H1 (cell line): ENCODE results near the gene CASQ2. TPM values are rescaled to one million over a fixed set of nuclear protein-coding genes. Genes with fewer than 3 reads are reported as not detected.

Experiments
- CTCF ChIA-PET: fragments of 300-600 bp; sonication (Branson Sonifier 250); formaldehyde crosslinking; loops from one replicate; lab custom pipeline; 2021; ENCODE audit not compliant: partially characterized antibody; lab: Charles Lee
- POLR2A ChIA-PET: fragments of 300-600 bp; sonication (Branson Sonifier 250); formaldehyde crosslinking; loops from one replicate; lab custom pipeline; 2021; ENCODE audit warnings: inconsistent platforms; ENCODE audit not compliant: partially characterized antibody; lab: Charles Lee
- DNase-seq, 2 experiments: peaks; one replicate each; pipeline versions ENCODE4 v3.0.0 to v3.0.0-alpha.2; 2010 to 2022; ENCODE audit warnings: low spot score in 2 of 2, low read depth in 1 of 2, mixed read lengths in 1 of 2
- FAIRE-seq: peaks from 2 replicates; lab custom pipeline; 2011; peaks lifted over from hg19 to GRCh38; lab: Jason Lieb, UNC
- H2AFZ ChIP-seq: 2 replicates; pipeline ENCODE4 v1.8.1; 2012; ENCODE audit warnings: low read length, inconsistent platforms
- H2AK5ac ChIP-seq: 2 replicates; pipeline ENCODE4 v1.6.1; 2013; ENCODE audit warnings: low read depth, low read length
- H2BK120ac ChIP-seq: replicated peaks from 2 replicates; pipeline ENCODE3; 2013; ENCODE audit warnings: low read depth, low read length, inconsistent platforms
- H2BK12ac ChIP-seq: 2 replicates; pipeline ENCODE4 v1.6.1; 2013; ENCODE audit warnings: low read depth, low read length
- H2BK15ac ChIP-seq: 2 replicates; pipeline ENCODE4 v1.6.1; 2013; ENCODE audit warnings: low read length
- H2BK20ac ChIP-seq: 2 replicates; pipeline ENCODE4 v1.6.1; 2013; ENCODE audit warnings: low read length
- H2BK5ac ChIP-seq: 2 replicates; pipeline ENCODE4 v1.6.1; 2013; ENCODE audit warnings: low read depth, low read length
- H3K14ac ChIP-seq: 2 replicates; pipeline ENCODE4 v1.6.1; 2013; ENCODE audit warnings: inconsistent platforms; ENCODE audit not compliant: insufficient read length
- H3K18ac ChIP-seq: 2 replicates; pipeline ENCODE4 v1.6.1; 2013; ENCODE audit warnings: low read length; ENCODE audit errors: extremely low read depth
- H3K23ac ChIP-seq: 2 replicates; pipeline ENCODE4 v1.6.1; 2013; ENCODE audit warnings: inconsistent platforms; ENCODE audit not compliant: insufficient read length
- H3K23me2 ChIP-seq: 2 replicates; pipeline ENCODE4 v1.6.1; 2013; ENCODE audit warnings: low read depth, low read length
- H3K27ac ChIP-seq: 2 replicates; pipeline ENCODE4 v1.6.1; 2011; ENCODE audit warnings: low read depth, low read length, inconsistent platforms
- H3K27me3 ChIP-seq, 4 experiments: replicated peaks in 1 of 4; 1 replicate in 1 of 4; 2 replicates in 3 of 4; pipeline versions ENCODE4 v1.6.1 to v1.8.1; 2011 to 2013; ENCODE audit warnings: low read length in 3 of 4, mild to moderate bottlenecking in 3 of 4, inconsistent platforms in 2 of 4, mixed read lengths in 2 of 4, moderate library complexity in 1 of 4; ENCODE audit not compliant: control insufficient read depth in 3 of 4, insufficient read depth in 3 of 4; ENCODE audit errors: extremely low read depth in 1 of 4
- H3K36me3 ChIP-seq, 4 experiments: 2 replicates each; pipeline versions ENCODE4 v1.6.1 to v1.8.1; 2011 to 2013; ENCODE audit warnings: mild to moderate bottlenecking in 4 of 4, low read length in 3 of 4, moderate library complexity in 2 of 4, control low read depth in 1 of 4, inconsistent platforms in 1 of 4; ENCODE audit not compliant: insufficient read depth in 4 of 4, control insufficient read depth in 2 of 4
- H3K4ac ChIP-seq: replicated peaks from 2 replicates; pipeline ENCODE3; 2013; ENCODE audit warnings: low read length, low read depth, mixed read lengths, inconsistent platforms; ENCODE audit not compliant: insufficient read length
- H3K4me1 ChIP-seq, 4 experiments: replicated peaks in 1 of 4; 1 replicate in 1 of 4; 2 replicates in 3 of 4; pipeline versions ENCODE4 v1.6.1 to v1.8.1; 2011 to 2013; ENCODE audit warnings: low read length in 3 of 4, inconsistent platforms in 2 of 4, mixed read lengths in 1 of 4; ENCODE audit not compliant: insufficient read depth in 4 of 4, control insufficient read depth in 3 of 4
- H3K4me2 ChIP-seq, 2 experiments: 2 replicates each; pipeline versions ENCODE4 v1.6.1 to v1.8.1; 2011 to 2013; ENCODE audit warnings: low read depth in 2 of 2, low read length in 2 of 2, control low read depth in 1 of 2, inconsistent platforms in 1 of 2, mild to moderate bottlenecking in 1 of 2; ENCODE audit not compliant: insufficient read depth in 1 of 2
- H3K4me3 ChIP-seq, 4 experiments: fragments of 200-600, 300-600 bp in 1 of 4; sonication (generic), shearing (Covaris generic), sonication (Bioruptor Twin) in 1 of 4; 2 replicates each; pipeline versions ENCODE4 v1.5.1 to v1.8.1; 2011 to 2016; ENCODE audit warnings: low read length in 4 of 4, low read depth in 3 of 4, control low read depth in 2 of 4, inconsistent platforms in 2 of 4, mild to moderate bottlenecking in 2 of 4, mixed read lengths in 1 of 4, moderate library complexity in 1 of 4; ENCODE audit not compliant: insufficient read depth in 2 of 4; ENCODE audit errors: extremely low read depth in 1 of 4
- H3K56ac ChIP-seq: replicated peaks from 2 replicates; pipeline ENCODE3; 2013; ENCODE audit warnings: low read depth, mild to moderate bottlenecking, mixed read lengths, low read length, inconsistent platforms; ENCODE audit not compliant: insufficient read length
- H3K79me1 ChIP-seq: 2 replicates; pipeline ENCODE4 v1.6.1; 2013; ENCODE audit warnings: low read depth, low read length, control low read depth
- H3K79me2 ChIP-seq, 2 experiments: 2 replicates each; pipeline versions ENCODE4 v1.6.1 to v1.8.1; 2012 to 2013; ENCODE audit warnings: low read length in 2 of 2, mild to moderate bottlenecking in 2 of 2, inconsistent platforms in 1 of 2; ENCODE audit not compliant: insufficient read depth in 2 of 2, control insufficient read depth in 1 of 2
- H3K9ac ChIP-seq, 4 experiments: replicated peaks in 1 of 4; 1 replicate in 1 of 4; 2 replicates in 3 of 4; pipeline versions ENCODE4 v1.6.1 to v1.8.1; 2011 to 2013; ENCODE audit warnings: low read depth in 3 of 4, low read length in 3 of 4, control low read depth in 2 of 4, mild to moderate bottlenecking in 2 of 4, moderate library complexity in 2 of 4, inconsistent platforms in 1 of 4; ENCODE audit errors: extremely low read depth in 1 of 4
- H3K9me3 ChIP-seq, 2 experiments: 2 replicates each; pipeline versions ENCODE4 v1.6.1 to v1.8.1; 2012 to 2013; ENCODE audit warnings: mild to moderate bottlenecking in 2 of 2, moderate library complexity in 2 of 2, control low read depth in 1 of 2, inconsistent platforms in 1 of 2, low read depth in 1 of 2, low read length in 1 of 2, mixed read lengths in 1 of 2; ENCODE audit not compliant: insufficient read depth in 2 of 2
- H4K20me1 ChIP-seq, 2 experiments: replicated peaks in 1 of 2; 2 replicates each; pipeline versions ENCODE3 to v1.8.1; 2011 to 2013; ENCODE audit warnings: inconsistent platforms in 2 of 2, low read length in 2 of 2, mild to moderate bottlenecking in 1 of 2; ENCODE audit not compliant: insufficient read depth in 2 of 2, control insufficient read depth in 1 of 2
- H4K5ac ChIP-seq: 2 replicates; pipeline ENCODE4 v1.6.1; 2013; ENCODE audit warnings: low read length, low read depth, mixed read lengths, inconsistent platforms; ENCODE audit not compliant: insufficient read length
- H4K8ac ChIP-seq: 2 replicates; pipeline ENCODE4 v1.8.0; 2013; ENCODE audit warnings: mild to moderate bottlenecking, moderate library complexity, low read length, inconsistent platforms; ENCODE audit not compliant: insufficient read depth; ENCODE audit errors: extremely low read depth
- H4K91ac ChIP-seq: replicated peaks from 2 replicates; pipeline ENCODE3; 2013; ENCODE audit warnings: low read length, mixed read lengths, inconsistent platforms; ENCODE audit not compliant: insufficient read length
- CBX8 ChIP-seq: fragments of 300-800, 300-1000 bp; sonication (generic); IDR thresholded peaks from 2 replicates; pipeline ENCODE4 v1.7.1; 2016; ENCODE audit warnings: low read depth, low read length, borderline replicate concordance
- CTCF ChIP-seq, 3 experiments: IDR thresholded peaks; 1 replicate in 2 of 3; 2 replicates in 1 of 3; pipeline versions ENCODE4 v1.5.1 to v1.6.1; 2011; ENCODE audit warnings: low read length in 3 of 3, mild to moderate bottlenecking in 3 of 3, inconsistent platforms in 2 of 3, low read depth in 1 of 3, moderate library complexity in 1 of 3; ENCODE audit not compliant: insufficient read depth in 1 of 3; ENCODE audit errors: control extremely low read depth in 1 of 3
- EZH2 ChIP-seq: fragments of 200-600 bp; sonication (generic); IDR thresholded peaks from 2 replicates; pipeline ENCODE4 v1.7.1; 2012; ENCODE audit warnings: low read depth, mild to moderate bottlenecking, moderate library complexity, low read length, inconsistent platforms; ENCODE audit not compliant: severe bottlenecking
- HDAC2 ChIP-seq, 2 experiments: fragments of 300-600 bp in 1 of 2; sonication (generic) in 1 of 2; IDR thresholded peaks; 2 replicates each; pipeline ENCODE4 v1.6.1; 2011 to 2012; ENCODE audit warnings: low read depth in 2 of 2, low read length in 2 of 2, mild to moderate bottlenecking in 2 of 2, moderate library complexity in 2 of 2, borderline replicate concordance in 1 of 2, inconsistent platforms in 1 of 2
- MAFK ChIP-seq: IDR thresholded peaks from 2 replicates; pipeline ENCODE4 v1.6.1; 2012; ENCODE audit warnings: low read depth, mild to moderate bottlenecking, improper control_type of control experiment, low read length
- RNF2 ChIP-seq: fragments of 200-900, 300-1000 bp; sonication (generic); IDR thresholded peaks from 2 replicates; pipeline ENCODE4 v1.7.1; 2016; ENCODE audit warnings: borderline replicate concordance, low read depth, mild to moderate bottlenecking, antibody characterized with exemption, low read length; ENCODE audit not compliant: poor library complexity, severe bottlenecking; ENCODE audit errors: missing control alignments
- TEAD4 ChIP-seq: IDR thresholded peaks from 2 replicates; pipeline ENCODE4 v1.6.1; 2012; ENCODE audit warnings: low read depth, low read length, inconsistent platforms, mixed read lengths
- WGBS, 2 experiments: shearing (Covaris generic) in 1 of 2; methylation state at CpG; one replicate each; pipeline versions ENCODE4 v1.1.6 to v1.1.7; 2013 to 2015; ENCODE audit warnings: low lambda C conversion rate in 2 of 2, mixed read lengths in 2 of 2, inconsistent platforms in 1 of 2, low coverage in 1 of 2, missing lambda C conversion rate in 1 of 2; ENCODE audit not compliant: insufficient replicate concordance in 2 of 2, insufficient coverage in 1 of 2, insufficient read length in 1 of 2; ENCODE audit errors: extremely low coverage in 1 of 2, missing lambda C conversion rate in 1 of 2; 5-methylcytosine and 5-hydroxymethylcytosine counted together
- polyA plus RNA-seq, 7 experiments: library from polyadenylated mRNA; depleted of rRNA in 3 of 7; stranded (reverse) in 5 of 7; unstranded in 2 of 7; fragments of >200 nt in 5 of 7; fragments of 200-250 nt in 2 of 7; gene quantifications; 1 replicate in 5 of 7; 2 replicates in 1 of 7; 4 replicates in 1 of 7; pipeline versions ENCODE4 v1.2.1 to v1.2.3, GENCODE V29; 2011 to 2013; ENCODE audit warnings: missing spikeins in 2 of 7, mixed read lengths in 2 of 7
- total RNA-seq: library from RNA; stranded (reverse); fragmentation: NEBNext Ultra II Directional; extraction: Animal tissue kit (Norgen Biotek cat#: 25700); gene quantifications from 2 replicates; pipeline ENCODE4 v1.2.1, GENCODE V29; 2021

The CASQ2 gene
- total and polyA plus RNA-seq, 2 of the 8 experiments (the other 6 are each of a cell fraction or from before 2014, with no cell fraction given): not detected

- Histone ChIP-seq H3K36me3 (no peaks in the 10 kb centered on the region), H3K79me1 (no peaks in the 10 kb centered on the region), H3K4me3 (no peak overlapping the region), H2BK15ac (no peak overlapping the region), H2BK5ac (no peak overlapping the region), H3K4ac (no peak overlapping the region), H3K23me2 (no peaks in the 10 kb centered on the region), H3K23ac (no peak overlapping the region), H3K4me1 (no peaks in the 10 kb centered on the region), H3K14ac (no peak overlapping the region), H4K20me1 (no peaks in the 10 kb centered on the region), H3K18ac (no peak overlapping the region), H3K56ac (no peak overlapping the region), H3K4me2 (no peak overlapping the region), H3K9ac (no peak overlapping the region), H3K27ac (no peak overlapping the region), H4K91ac (no peak overlapping the region), H3K79me2 (no peaks in the 10 kb centered on the region), H2AK5ac (no peak overlapping the region), H4K8ac (no peak overlapping the region; the same call in 1 of the 2 replicates), H3K9me3 (no peaks in the 10 kb centered on the region), H2BK12ac (no peak overlapping the region), H4K5ac (no peak overlapping the region), H2BK120ac (no peak overlapping the region), H3K27me3 (no peaks in the 10 kb centered on the region), H2AFZ (no peak overlapping the region), H2BK20ac (no peak overlapping the region)
- 92% methylated on average over 3 of the region's 3 CpGs; no CpG with 5 or more reads in 1 of the 2 experiments for WGBS, 2 experiments
- DNase-seq: no peak
- no peak for FAIRE-seq
- CTCF ChIA-PET: interaction anchor here (0.6 to 4.0 kb wide), 9 partner anchors 17 to 210 kb away, joined by 3 to 27 read pairs (median 3); no protein-coding TSS in a partner anchor
- POLR2A ChIA-PET: interaction anchor here (1.2 kb wide), 1 partner anchor 28 kb away, joined by 3 read pairs; no protein-coding TSS in a partner anchor
- TF ChIP-seq TEAD4 (no peak), RNF2 (no peak), HDAC2 (IDR thresholded peaks at IDR 0.05; ENCODE audit: borderline replicate concordance in 1 of 2, low read depth in 2 of 2, low read length in 2 of 2) (no peak), EZH2 (no peak), CBX8 (no peak), MAFK (no peak), CTCF (IDR thresholded peaks at IDR 0.05; ENCODE audit: control extremely low read depth in 1 of 3, insufficient read depth in 1 of 3, low read depth in 1 of 3, low read length in 3 of 3) (no peak)
Observed at GRCh38 chr1:115811140-115811828, 42.8 kb upstream of the CASQ2 start.
